Measurements from ENCODE around the gene CA10.

GRCh38 chr17:52049051-52049450, 109.5 kb downstream of the CA10 start:
- TF ChIP-seq EP300 (conservative IDR thresholded peaks at IDR 0.05; ENCODE audit: poor library complexity, severe bottlenecking) (no peak), REST (IDR thresholded peaks at IDR 0.05; ENCODE audit: borderline replicate concordance) (no peak)
